Prostate gland (tissue), 2 donors: ENCODE data around the gene SRSF7. TPM values are rescaled to one million over a fixed set of nuclear protein-coding genes. Genes with fewer than 3 reads are reported as not detected.

Source experiments
- DNase-seq: peaks from one replicate; pipeline ENCODE4 v3.0.0-alpha.2; 2019; ENCODE audit warnings: low spot score
- H3K27ac ChIP-seq, 2 donors: fragments of 200-600 bp; sonication (generic); 2 replicates each; pipeline ENCODE4 v1.5.1; 2017 to 2019
- H3K27me3 ChIP-seq: fragments of 200-600 bp; sonication (generic); replicated peaks from 2 replicates; pipeline ENCODE4 v1.5.1; 2019; ENCODE audit not compliant: insufficient read depth
- H3K36me3 ChIP-seq, 2 donors: fragments of 200-600 bp; sonication (generic); 1 replicate in 1 of 2; 2 replicates in 1 of 2; pipeline versions ENCODE4 v1.5.1 to v1.8.1; 2017 to 2019
- H3K4me1 ChIP-seq: fragments of 200-600 bp; sonication (generic); replicated peaks from 2 replicates; pipeline ENCODE4 v1.5.1; 2019
- H3K4me3 ChIP-seq, 2 donors: fragments of 200-600 bp; sonication (generic); 2 replicates each; pipeline ENCODE4 v1.5.1; 2017 to 2019
- H3K9me3 ChIP-seq: fragments of 200-600 bp; sonication (generic); 2 replicates; pipeline ENCODE4 v1.5.1; 2017
- POLR2A ChIP-seq: fragments of 450-650 bp; IDR thresholded peaks from one replicate; pipeline ENCODE4 v1.6.1; 2016; ENCODE audit warnings: antibody characterized with exemption, mild to moderate bottlenecking
- POLR2AphosphoS5 ChIP-seq: sonication (generic); formaldehyde crosslinking; IDR thresholded peaks from one replicate; pipeline ENCODE4 v1.6.1; 2017; ENCODE audit warnings: antibody characterized with exemption
- WGBS: methylation state at CpG from one replicate; pipeline ENCODE4 v1.1.5; 2018; 5-methylcytosine and 5-hydroxymethylcytosine counted together
- intact Hi-C: fragments of 100-400 bp; cut with DNase I; formaldehyde crosslinking; loops from one replicate; pipeline ENCODE4 v1.14.2; 2022
- total RNA-seq, 2 donors: library from RNA; depleted of rRNA; stranded (reverse); fragments of >200 nt; gene quantifications; one replicate each; pipeline ENCODE4 v1.1.0, GENCODE V29; 2016
- TF ChIP-seq, protein P1 (sequence below), 4 experiments: fragments of 200-600 bp in 2 of 4; fragments of 450-650 bp in 2 of 4; sonication (generic) in 2 of 4; IDR thresholded peaks; 1 replicate in 3 of 4; 2 replicates in 1 of 4; pipeline ENCODE4 v1.5.1; 2016 to 2019; ENCODE audit warnings: antibody characterized with exemption in 4 of 4, mild to moderate bottlenecking in 2 of 4, moderate library complexity in 2 of 4

Gene SRSF7
- total RNA-seq, 2 donors from 2014 or later, result 73.2 to 84.4 TPM

DNA sequence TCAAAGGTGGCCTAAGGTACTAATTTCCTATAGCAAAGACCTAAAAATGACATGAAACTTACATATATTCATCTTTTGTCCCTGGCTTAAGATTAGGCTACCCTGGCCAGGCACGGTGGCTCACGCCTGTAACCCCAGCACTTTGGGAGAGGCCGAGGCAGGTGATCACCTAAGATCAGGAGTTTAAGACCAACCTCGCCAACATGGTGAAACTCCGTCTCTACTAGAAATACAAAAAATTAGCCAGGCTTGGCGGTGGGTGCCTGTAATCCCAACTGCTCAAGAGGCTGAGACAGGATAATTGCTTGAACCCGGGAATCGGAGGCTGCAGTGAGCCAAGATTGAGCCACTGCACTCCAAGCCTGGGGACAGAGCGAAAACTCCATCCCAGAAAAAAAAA is 5.9 kb downstream of the SRSF7 start:
- intact Hi-C loops, result no loop called here
- H3K27ac ChIP-seq, result no peak overlapping the region
- H3K4me1 ChIP-seq, result peaks cover 6% of the 10 kb centered on the region
- no peaks in the 10 kb centered on the region for H3K9me3 ChIP-seq
- no peak for TF ChIP-seq POLR2A
- TF ChIP-seq POLR2AphosphoS5, result no peak
- TF ChIP-seq, protein P1, sequence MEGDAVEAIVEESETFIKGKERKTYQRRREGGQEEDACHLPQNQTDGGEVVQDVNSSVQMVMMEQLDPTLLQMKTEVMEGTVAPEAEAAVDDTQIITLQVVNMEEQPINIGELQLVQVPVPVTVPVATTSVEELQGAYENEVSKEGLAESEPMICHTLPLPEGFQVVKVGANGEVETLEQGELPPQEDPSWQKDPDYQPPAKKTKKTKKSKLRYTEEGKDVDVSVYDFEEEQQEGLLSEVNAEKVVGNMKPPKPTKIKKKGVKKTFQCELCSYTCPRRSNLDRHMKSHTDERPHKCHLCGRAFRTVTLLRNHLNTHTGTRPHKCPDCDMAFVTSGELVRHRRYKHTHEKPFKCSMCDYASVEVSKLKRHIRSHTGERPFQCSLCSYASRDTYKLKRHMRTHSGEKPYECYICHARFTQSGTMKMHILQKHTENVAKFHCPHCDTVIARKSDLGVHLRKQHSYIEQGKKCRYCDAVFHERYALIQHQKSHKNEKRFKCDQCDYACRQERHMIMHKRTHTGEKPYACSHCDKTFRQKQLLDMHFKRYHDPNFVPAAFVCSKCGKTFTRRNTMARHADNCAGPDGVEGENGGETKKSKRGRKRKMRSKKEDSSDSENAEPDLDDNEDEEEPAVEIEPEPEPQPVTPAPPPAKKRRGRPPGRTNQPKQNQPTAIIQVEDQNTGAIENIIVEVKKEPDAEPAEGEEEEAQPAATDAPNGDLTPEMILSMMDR (IDR thresholded peaks at IDR 0.05), result no peak
- no peak overlapping the region for H3K4me3 ChIP-seq
- no peaks in the 10 kb centered on the region for H3K27me3 ChIP-seq
- H3K36me3 ChIP-seq, result no peaks in the 10 kb centered on the region
- 84% methylated on average over 9 of the region's 9 CpGs for WGBS
- DNase-seq, result no peak

DNA sequence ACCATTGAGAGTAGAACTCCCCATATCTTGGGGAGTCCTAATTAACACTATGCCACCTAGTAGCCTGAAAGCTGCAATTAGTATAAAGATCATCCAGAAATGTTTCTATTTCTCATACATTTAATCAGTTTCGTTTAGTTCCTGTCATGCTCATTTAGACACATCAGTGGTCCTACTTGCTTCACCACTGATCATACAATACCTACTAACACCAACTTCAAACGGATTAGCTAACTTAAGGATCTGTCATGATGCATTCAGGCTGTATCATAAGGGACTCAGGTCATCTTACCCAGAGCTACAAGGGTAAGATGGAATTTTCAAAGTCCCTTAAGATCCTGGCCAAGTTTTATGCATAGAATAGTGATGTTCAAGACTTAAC is 6.8 kb downstream of the SRSF7 start:
- 45% methylated on average over 2 of the region's 2 CpGs for WGBS

DNA sequence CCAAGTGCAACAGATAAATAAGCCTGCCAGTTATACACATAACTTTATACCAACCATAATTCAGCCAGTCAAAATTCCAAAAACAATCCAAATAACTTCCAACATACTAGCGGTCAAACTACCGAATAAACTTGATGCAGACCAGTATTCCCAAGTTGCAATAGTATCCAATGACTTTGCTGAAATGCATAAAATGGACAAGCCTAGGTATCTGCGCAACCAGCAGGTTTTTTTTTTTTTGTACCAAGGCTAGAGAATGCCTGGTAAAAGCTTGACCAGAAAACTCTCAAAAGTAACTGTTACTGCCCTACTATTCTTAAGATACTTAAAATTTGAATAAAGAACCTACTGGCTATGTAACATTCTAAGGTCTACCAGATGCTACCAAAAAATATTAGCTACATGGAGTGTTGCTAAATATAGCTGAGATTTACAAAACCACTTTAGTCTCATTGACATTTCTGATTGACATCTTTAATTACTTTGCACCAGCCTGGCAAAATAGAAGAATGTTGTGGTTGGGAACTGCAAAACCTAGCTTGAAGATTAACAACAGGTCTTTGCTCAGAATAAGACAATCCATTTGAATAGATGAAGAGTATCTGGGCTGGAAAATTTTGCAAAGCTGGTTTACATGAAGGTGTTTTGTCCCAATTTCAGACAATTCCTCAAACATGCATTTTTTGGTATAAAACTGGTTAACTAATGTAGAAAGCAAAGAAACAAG is 7.3 kb downstream of the SRSF7 start:
- 79% methylated on average over 3 of the region's 3 CpGs for WGBS

More for the DNA sequence above, 6.8 kb downstream of the SRSF7 start:
- no peak for TF ChIP-seq POLR2A
- TF ChIP-seq POLR2AphosphoS5, result no peak
- TF ChIP-seq, protein P1 (IDR thresholded peaks at IDR 0.05), result no peak
- Histone ChIP-seq H3K27me3 (no peaks in the 10 kb centered on the region), H3K9me3 (no peaks in the 10 kb centered on the region), H3K4me3 (no peak overlapping the region), H3K27ac (no peak overlapping the region), H3K4me1 (peaks cover 6% of the 10 kb centered on the region), H3K36me3 (no peaks in the 10 kb centered on the region)
- intact Hi-C loops, result loop anchor here (5.0 kb wide), 1 partner anchor 207 kb away; no protein-coding TSS in a partner anchor
- DNase-seq, result no peak

DNA sequence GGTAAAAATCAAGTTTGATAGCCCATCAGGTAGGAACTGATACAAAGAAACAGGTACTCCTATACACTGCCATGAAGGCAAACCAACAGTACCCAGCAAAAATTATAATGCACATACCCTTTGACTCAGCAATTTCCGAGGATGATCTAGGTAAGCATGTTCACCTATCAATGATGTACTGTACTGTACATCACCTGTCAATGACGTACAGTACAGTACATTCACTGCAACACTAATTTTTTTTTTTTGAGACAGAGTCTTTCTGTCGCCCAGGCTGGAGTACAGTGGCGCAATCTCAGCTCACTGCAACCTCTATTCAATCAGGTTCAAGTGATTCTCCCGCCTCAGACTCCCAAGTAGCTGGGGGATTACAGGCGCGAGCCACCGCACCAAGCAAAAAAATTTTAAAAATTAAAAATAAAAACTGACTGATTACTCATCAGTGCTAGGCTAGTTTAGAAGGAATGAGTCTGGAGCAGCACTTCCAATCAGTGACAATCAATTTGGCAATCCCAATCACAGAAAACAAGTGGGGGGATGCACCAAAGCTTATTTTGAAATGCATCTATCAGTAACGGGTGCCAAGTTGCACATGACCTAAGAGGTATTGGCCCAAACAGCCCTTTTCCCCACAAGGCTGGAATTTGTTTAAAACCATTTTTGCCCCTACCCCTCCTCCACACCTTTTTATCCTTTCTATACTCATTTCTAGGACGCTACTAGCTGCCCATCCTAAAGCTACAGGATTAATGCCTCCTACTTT is 8.2 kb downstream of the SRSF7 start:
- DNase-seq, result no peak
- no peak overlapping the region for H3K27ac ChIP-seq
- WGBS, result 87% methylated on average over 10 of the region's 10 CpGs
- H3K9me3 ChIP-seq, result no peaks in the 10 kb centered on the region
- no peaks in the 10 kb centered on the region for H3K27me3 ChIP-seq
- peaks cover 3% of the 10 kb centered on the region for H3K4me1 ChIP-seq
- TF ChIP-seq POLR2AphosphoS5, result no peak
- TF ChIP-seq POLR2A, result no peak
- TF ChIP-seq, protein P1 (IDR thresholded peaks at IDR 0.05), result no peak
- no peaks in the 10 kb centered on the region for H3K36me3 ChIP-seq
- intact Hi-C loops, result loop anchor here (5.0 kb wide), 1 partner anchor 206 kb away; no protein-coding TSS in a partner anchor
- no peak overlapping the region for H3K4me3 ChIP-seq

More for the DNA sequence above, 7.3 kb downstream of the SRSF7 start:
- no peaks in the 10 kb centered on the region for H3K9me3 ChIP-seq
- no peak overlapping the region for H3K4me3 ChIP-seq
- no peak overlapping the region for H3K27ac ChIP-seq
- peaks cover 6% of the 10 kb centered on the region for H3K4me1 ChIP-seq
- DNase-seq, result no peak
- intact Hi-C loops, result loop anchor here (5.0 kb wide), 1 partner anchor 207 kb away; no protein-coding TSS in a partner anchor
- no peak for TF ChIP-seq POLR2AphosphoS5
- no peak for TF ChIP-seq POLR2A
- TF ChIP-seq, protein P1 (IDR thresholded peaks at IDR 0.05), result no peak
- H3K36me3 ChIP-seq, result no peaks in the 10 kb centered on the region
- no peaks in the 10 kb centered on the region for H3K27me3 ChIP-seq
